GM06990 (cell line): Measurements from ENCODE around the gene AGAP1.

Experiments
- DNase-seq: peaks from one replicate; pipeline ENCODE4 v3.0.0-alpha.2; 2011; ENCODE audit not compliant: insufficient read length; ENCODE audit errors: extremely low read depth
- H3K27me3 ChIP-seq: replicated peaks from 2 replicates; pipeline ENCODE4 v1.6.0; 2011; ENCODE audit warnings: low read length; ENCODE audit not compliant: control insufficient read depth, insufficient read depth
- H3K36me3 ChIP-seq: 2 replicates; pipeline ENCODE4 v1.5.1; 2011; ENCODE audit warnings: low read length; ENCODE audit not compliant: control insufficient read depth, insufficient read depth
- H3K4me3 ChIP-seq: replicated peaks from 2 replicates; pipeline ENCODE4 v1.5.1; 2011; ENCODE audit warnings: low read depth, mild to moderate bottlenecking, control low read depth, low read length
- CTCF ChIP-seq: IDR thresholded peaks from 2 replicates; pipeline ENCODE4 v1.5.1; 2011; ENCODE audit warnings: low read length, control low read depth, mild to moderate bottlenecking, inconsistent platforms; ENCODE audit not compliant: insufficient read depth, poor library complexity, severe bottlenecking

AGAP1 gene

GRCh38 chr2:235678712-235679111 lies 184.9 kb downstream of the AGAP1 start:
- Histone ChIP-seq H3K4me3 (no peak overlapping the region), H3K36me3 (no peaks in the 10 kb centered on the region), H3K27me3 (no peaks in the 10 kb centered on the region; the same call in none of the 2 replicates)
- DNase-seq, result no peak
- no peak for TF ChIP-seq CTCF

GRCh38 chr2:235679471-235679870 lies 185.6 kb downstream of the AGAP1 start:
- no peak for TF ChIP-seq CTCF
- H3K36me3 ChIP-seq, result no peaks in the 10 kb centered on the region
- no peak overlapping the region for H3K4me3 ChIP-seq
- H3K27me3 ChIP-seq, result no peaks in the 10 kb centered on the region; the same call in none of the 2 replicates
- no peak for DNase-seq

GRCh38 chr2:235685024-235685721 lies 191.3 kb downstream of the AGAP1 start:
- Histone ChIP-seq H3K27me3 (no peaks in the 10 kb centered on the region; the same call in 1 of the 2 replicates), H3K4me3 (no peak overlapping the region), H3K36me3 (no peaks in the 10 kb centered on the region)
- TF ChIP-seq CTCF, result no peak
- no peak for DNase-seq

GRCh38 chr2:235688511-235689426 lies 194.9 kb downstream of the AGAP1 start:
- Histone ChIP-seq H3K27me3 (no peaks in the 10 kb centered on the region; the same call in 1 of the 2 replicates), H3K4me3 (no peak overlapping the region), H3K36me3 (no peaks in the 10 kb centered on the region)
- TF ChIP-seq CTCF, result no peak
- no peak for DNase-seq

GRCh38 chr2:235689427-235689853 lies 195.6 kb downstream of the AGAP1 start:
- no peak for DNase-seq
- TF ChIP-seq CTCF, result no peak
- H3K4me3 ChIP-seq, result no peak overlapping the region
- H3K36me3 ChIP-seq, result no peaks in the 10 kb centered on the region
- H3K27me3 ChIP-seq, result no peaks in the 10 kb centered on the region; the same call in 1 of the 2 replicates
